ENCODE results near the gene FGF14. TPM values are rescaled to one million over a fixed set of nuclear protein-coding genes. Genes with fewer than 3 reads are reported as not detected.

The FGF14 gene
- total and polyA plus RNA-seq, 8 donors: 0.42 to 2.4 (median 1.1) TPM

DNA sequence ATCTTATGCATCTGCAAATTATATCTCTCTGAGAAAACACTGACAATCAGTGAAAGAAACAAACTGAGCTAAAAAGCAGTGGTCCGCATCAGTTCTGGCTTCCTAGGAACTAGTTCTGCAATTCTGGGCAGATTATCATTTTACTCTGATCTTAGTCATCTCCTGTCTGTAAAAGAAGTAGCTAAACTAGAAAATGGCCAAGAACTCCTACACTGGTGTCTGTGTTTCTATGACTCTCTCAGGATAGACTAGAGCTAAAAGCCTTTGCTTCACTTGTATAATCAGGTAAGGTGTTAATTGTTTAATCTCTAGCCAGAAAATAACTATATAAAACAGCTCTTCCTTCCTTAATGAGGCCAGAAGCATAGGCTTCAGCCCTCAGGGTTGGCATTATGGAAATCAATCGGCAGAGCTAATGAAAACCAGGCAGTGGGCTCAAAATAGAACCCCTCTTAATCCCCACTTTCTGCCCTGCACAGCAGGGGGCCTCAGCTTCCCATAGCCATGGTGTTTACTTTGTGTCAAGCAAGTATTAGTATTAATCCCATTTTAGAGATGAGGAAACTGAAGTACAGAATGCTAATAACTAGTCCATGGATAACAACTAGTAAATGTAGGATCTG is 459.2 kb downstream of the FGF14 start:
- ATAC-seq (peak in 1 of 4 donors; percentile 32), FAIRE-seq (no peak), DNase-seq (no peak)
- Histone ChIP-seq H3K4me3 (no peak overlapping the region), H3K27me3 (no peaks in the 10 kb centered on the region), H3K4me1 (no peaks in the 10 kb centered on the region), H3K9me3 (no peaks in the 10 kb centered on the region), H3K36me3 (no peaks in the 10 kb centered on the region), H3K27ac (no peak overlapping the region)
- intact Hi-C loops (cut with DNase I): no loop called here
- WGBS, 2 donors: 48 to 54% methylated on average over 2 of the region's 2 CpGs
- TF ChIP-seq, protein P1, sequence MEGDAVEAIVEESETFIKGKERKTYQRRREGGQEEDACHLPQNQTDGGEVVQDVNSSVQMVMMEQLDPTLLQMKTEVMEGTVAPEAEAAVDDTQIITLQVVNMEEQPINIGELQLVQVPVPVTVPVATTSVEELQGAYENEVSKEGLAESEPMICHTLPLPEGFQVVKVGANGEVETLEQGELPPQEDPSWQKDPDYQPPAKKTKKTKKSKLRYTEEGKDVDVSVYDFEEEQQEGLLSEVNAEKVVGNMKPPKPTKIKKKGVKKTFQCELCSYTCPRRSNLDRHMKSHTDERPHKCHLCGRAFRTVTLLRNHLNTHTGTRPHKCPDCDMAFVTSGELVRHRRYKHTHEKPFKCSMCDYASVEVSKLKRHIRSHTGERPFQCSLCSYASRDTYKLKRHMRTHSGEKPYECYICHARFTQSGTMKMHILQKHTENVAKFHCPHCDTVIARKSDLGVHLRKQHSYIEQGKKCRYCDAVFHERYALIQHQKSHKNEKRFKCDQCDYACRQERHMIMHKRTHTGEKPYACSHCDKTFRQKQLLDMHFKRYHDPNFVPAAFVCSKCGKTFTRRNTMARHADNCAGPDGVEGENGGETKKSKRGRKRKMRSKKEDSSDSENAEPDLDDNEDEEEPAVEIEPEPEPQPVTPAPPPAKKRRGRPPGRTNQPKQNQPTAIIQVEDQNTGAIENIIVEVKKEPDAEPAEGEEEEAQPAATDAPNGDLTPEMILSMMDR (IDR thresholded peaks at IDR 0.05): no peak

DNA sequence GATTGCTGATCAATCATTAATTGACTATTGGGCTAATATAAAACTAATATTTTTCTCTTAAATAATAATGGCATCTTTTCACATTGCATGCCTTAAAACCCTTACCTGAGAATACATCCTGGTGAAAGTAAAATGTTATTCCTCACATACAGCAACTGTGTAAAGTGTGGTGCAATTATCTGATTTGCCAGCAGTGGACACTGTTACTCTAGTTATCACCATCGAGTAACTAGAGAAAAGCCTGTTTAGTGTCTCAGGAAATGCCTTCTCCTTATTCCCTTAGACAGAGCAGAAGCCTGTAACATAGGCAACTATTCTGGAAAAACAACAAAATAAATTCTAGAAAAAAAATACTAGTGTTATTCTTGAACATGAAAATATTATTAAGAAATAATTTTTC is 459.8 kb downstream of the FGF14 start:
- no peak overlapping the region for H3K4me3 ChIP-seq
- TF ChIP-seq, protein P1 (IDR thresholded peaks at IDR 0.05): peak in 1 of 4 donors; percentile 29
- 3 to 4% methylated on average over 1 of the region's 1 CpG for WGBS, 2 donors
- H3K4me1 ChIP-seq: no peaks in the 10 kb centered on the region
- FAIRE-seq (peak; percentile 74), DNase-seq (no peak), ATAC-seq (peak; percentile 28 to 88 (median 77))
- H3K27ac ChIP-seq: no peak overlapping the region
- H3K27me3 ChIP-seq: no peaks in the 10 kb centered on the region
- no peaks in the 10 kb centered on the region for H3K36me3 ChIP-seq
- intact Hi-C loops (cut with DNase I): no loop called here
- H3K9me3 ChIP-seq: no peaks in the 10 kb centered on the region

DNA sequence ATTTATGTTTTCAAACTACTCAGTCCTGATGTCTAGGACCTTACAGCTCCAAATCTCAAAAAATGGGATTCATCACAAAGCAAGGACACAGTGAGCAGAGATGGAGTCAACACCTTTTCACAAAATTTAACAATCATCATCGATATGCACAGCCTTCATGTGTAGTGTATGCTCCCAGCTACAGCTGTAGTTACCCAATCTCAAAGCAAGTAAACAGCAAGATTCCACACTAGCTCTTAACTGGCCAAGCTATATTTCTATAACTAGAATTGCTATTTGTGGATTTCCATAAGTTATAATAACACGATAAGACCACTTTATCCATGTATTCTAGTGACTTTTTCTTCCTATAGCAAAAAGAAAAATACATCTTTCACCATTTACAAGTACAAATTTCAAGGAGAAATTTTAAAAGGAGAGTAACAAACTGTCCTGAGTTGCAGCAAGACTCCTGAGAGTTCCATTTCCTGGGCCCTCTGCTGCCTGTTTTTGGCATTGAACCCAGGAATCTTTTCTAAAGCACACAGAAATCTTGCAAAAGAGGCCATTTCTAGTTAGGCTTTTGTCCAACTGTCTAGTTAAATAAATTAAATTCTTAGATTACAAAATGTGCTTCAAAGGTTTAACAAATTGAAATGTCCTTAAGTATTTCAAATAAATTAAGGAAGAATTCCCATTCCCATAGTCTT is 460.6 kb downstream of the FGF14 start:
- FAIRE-seq: no peak
- intact Hi-C loops (cut with DNase I): no loop called here
- WGBS, 2 donors: 40 to 50% methylated on average over 2 of the region's 2 CpGs
- Histone ChIP-seq H3K36me3 (no peaks in the 10 kb centered on the region), H3K4me3 (no peak overlapping the region), H3K9me3 (no peaks in the 10 kb centered on the region), H3K27ac (no peak overlapping the region), H3K27me3 (no peaks in the 10 kb centered on the region), H3K4me1 (no peaks in the 10 kb centered on the region)
- no peak for DNase-seq
- ATAC-seq: peak in 1 of 4 donors; percentile 44
- TF ChIP-seq, protein P1 (IDR thresholded peaks at IDR 0.05): no peak

DNA sequence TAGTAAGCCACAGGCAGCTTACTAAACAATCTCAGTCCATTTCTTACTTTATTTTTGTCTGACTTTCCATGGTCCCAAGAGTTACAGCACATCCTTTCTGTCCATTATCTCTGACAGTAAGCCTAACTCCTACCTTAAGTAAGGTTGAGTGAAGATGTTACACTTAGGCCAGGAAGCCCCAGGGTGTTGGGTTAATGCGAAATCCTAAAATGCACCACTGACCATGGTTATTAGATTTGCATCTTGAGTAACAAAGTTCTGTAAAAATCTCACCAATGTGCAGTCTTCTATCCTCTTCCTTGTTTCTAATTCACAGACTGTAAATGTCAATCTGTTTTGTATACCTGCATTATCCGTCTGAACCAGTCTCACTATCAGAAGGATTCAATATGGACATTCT is 462.5 kb downstream of the FGF14 start:
- DNase-seq: no peak
- Histone ChIP-seq H3K27me3 (no peaks in the 10 kb centered on the region), H3K9me3 (no peaks in the 10 kb centered on the region), H3K4me3 (no peak overlapping the region), H3K27ac (no peak overlapping the region), H3K36me3 (no peaks in the 10 kb centered on the region), H3K4me1 (no peaks in the 10 kb centered on the region)
- TF ChIP-seq, protein P1 (IDR thresholded peaks at IDR 0.05): no peak
- 35 to 58% methylated on average over 2 of the region's 2 CpGs for WGBS, 2 donors
- no peak for FAIRE-seq
- no peak for ATAC-seq
- intact Hi-C loops (cut with DNase I): no loop called here

DNA sequence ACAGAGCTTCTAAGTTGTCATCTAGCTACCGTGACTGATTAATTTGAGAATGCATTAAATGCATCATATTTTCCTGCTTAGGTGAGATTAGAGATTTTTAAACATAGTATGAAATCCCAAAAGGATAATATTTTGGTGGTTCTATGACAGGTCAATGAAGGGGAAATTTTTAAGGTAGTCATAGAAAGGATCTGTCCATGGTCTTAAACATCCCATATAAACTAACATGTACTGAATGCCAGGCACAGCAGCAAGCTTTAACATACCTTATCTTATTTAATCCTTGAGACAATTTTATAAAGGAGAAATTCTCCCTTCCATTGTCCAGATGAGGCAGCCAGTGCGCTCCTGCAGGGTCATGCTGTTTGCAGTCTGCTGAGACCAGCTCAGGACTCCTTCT is 466.0 kb downstream of the FGF14 start:
- DNase-seq (no peak), ATAC-seq (no peak), FAIRE-seq (no peak)
- TF ChIP-seq, protein P1 (IDR thresholded peaks at IDR 0.05): no peak
- peaks cover 0 to 2% (median 0%) of the 10 kb centered on the region in 4 donors for H3K9me3 ChIP-seq
- WGBS, 2 donors: 66 to 79% methylated on average over 2 of the region's 2 CpGs
- no peaks in the 10 kb centered on the region for H3K27me3 ChIP-seq
- no peak overlapping the region for H3K27ac ChIP-seq
- no peak overlapping the region for H3K4me3 ChIP-seq
- intact Hi-C loops (cut with DNase I): no loop called here
- no peaks in the 10 kb centered on the region for H3K4me1 ChIP-seq
- no peaks in the 10 kb centered on the region for H3K36me3 ChIP-seq
